Uterus (tissue), 2 donors: ENCODE data around the gene SLC9C2.

ENCODE experiments used
- CTCF ChIP-seq, 4 experiments: fragments of 200-600 bp in 2 of 4; fragments of 450-650 bp in 2 of 4; sonication (generic) in 2 of 4; IDR thresholded peaks; one replicate each; pipeline ENCODE4 v1.5.1; 2016 to 2019; ENCODE audit warnings: antibody characterized with exemption in 4 of 4, mild to moderate bottlenecking in 2 of 4, moderate library complexity in 1 of 4
- POLR2A ChIP-seq, 2 donors: fragments of 450-650 bp; IDR thresholded peaks; one replicate each; pipeline ENCODE4 v1.6.1; 2016; ENCODE audit warnings: antibody characterized with exemption in 2 of 2, mild to moderate bottlenecking in 1 of 2, moderate library complexity in 1 of 2

DNA sequence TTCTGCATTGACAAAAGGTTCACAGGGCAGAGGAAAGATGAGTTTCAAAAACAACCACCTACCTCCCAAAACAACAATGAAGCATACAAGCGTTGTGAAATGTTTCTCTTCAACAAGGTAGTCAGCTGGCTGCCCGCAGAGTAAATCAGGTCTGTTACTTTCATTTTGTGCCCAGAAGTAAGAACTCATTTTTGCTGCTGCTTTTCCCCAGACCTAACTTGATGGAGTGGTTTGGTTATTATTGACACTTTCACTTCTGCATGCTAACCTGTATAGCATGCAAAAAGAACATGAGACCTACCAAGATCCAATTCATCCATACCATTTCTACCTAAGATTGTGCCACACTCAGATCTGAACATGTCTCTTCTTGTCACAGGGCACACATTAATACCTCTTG, 1.3 kb downstream of the SLC9C2 start:
- TF ChIP-seq CTCF (IDR thresholded peaks at IDR 0.05) (no peak), POLR2A (IDR thresholded peaks at IDR 0.05) (no peak)
